GM10847 (cell line): ENCODE results near the gene PASK.

ENCODE experiments used
- POLR2A ChIP-seq: IDR thresholded peaks from 2 replicates; pipeline ENCODE4 v1.6.1; 2011; ENCODE audit not compliant: insufficient read length; ENCODE audit errors: extremely low read depth

The PASK gene

GRCh38 chr2:241066171-241066892 lies 82.9 kb downstream of the PASK start:
- TF ChIP-seq POLR2A: no peak

DNA sequence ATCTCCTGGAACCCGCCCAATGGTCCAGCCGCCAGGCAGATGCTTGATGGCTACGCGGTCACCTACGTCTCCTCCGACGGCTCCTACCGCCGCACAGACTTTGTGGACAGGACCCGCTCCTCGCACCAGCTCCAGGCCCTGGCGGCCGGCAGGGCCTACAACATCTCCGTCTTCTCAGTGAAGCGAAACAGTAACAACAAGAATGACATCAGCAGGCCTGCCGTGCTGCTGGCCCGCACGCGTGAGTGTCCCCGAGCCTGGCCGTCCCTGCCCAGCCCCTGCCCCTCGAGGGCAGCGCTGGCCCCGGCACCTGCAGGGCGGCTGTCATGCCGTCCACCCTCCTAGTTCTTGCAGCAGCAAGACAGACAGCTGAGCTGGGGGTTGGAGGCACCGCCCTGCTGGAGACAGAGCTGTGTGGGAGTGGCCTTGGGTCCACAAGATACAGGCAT lies 83.9 kb downstream of the PASK start:
- no peak for TF ChIP-seq POLR2A

GRCh38 chr2:241064802-241065354 lies 84.4 kb downstream of the PASK start:
- no peak for TF ChIP-seq POLR2A

DNA sequence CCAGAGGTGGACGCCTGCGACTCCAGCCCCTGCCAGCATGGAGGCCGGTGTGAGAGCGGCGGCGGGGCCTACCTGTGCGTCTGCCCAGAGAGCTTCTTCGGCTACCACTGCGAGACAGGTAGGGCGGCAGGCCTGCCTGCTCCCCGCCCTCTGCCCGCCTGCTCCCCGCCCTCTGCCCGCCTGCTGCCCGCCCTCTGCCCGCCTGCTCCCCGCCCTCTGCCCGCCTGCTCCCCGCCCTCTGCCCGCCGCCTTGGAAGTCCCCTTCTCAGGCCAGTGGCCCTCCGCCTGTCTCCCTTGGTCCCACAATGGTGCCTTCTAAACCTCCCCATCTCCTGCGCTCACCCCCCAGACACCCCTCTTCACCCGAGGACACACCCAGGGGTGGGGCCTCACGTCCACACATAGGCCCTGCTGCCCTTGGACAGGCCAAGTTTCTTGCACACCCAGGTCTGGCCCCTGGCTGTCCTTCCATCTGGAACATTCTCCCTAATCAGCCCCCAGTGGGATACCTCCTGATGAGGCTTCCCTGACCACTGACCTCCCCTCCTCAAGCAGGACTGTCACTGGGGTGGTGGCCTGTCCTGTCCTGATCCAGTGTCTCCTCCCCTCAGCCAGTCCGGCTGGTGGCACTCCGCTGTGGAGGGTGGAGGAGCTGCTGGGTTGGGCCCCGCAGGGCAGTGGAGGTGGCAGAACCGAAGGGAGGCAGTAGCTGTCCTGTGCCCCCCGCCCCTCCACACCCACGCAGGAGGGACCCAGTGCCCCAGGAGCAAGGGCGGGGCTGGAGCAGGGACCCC lies 85.1 kb downstream of the PASK start:
- no peak for TF ChIP-seq POLR2A

DNA sequence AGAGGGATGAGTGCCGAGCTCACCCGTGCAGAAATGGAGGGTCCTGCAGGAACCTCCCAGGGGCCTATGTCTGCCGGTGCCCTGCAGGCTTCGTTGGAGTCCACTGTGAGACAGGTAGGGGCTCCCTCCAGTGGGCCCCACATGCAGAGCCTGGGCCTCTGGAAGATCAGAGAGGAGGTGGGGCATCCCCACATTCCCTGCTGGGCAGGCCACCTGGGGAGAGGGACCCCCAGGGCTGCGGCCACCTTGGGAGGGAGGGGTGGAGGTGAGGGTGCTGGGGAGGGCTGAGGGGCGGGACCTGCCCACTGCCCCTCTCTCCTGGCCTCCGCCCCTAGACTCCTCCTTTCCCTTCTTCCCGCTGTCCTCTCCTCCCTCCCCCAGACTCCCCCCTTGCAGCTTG lies 85.7 kb downstream of the PASK start:
- no peak for TF ChIP-seq POLR2A

GRCh38 chr2:241063093-241063551 lies 86.2 kb downstream of the PASK start:
- TF ChIP-seq POLR2A: no peak

GRCh38 chr2:241062389-241063092 lies 86.7 kb downstream of the PASK start:
- TF ChIP-seq POLR2A: no peak

DNA sequence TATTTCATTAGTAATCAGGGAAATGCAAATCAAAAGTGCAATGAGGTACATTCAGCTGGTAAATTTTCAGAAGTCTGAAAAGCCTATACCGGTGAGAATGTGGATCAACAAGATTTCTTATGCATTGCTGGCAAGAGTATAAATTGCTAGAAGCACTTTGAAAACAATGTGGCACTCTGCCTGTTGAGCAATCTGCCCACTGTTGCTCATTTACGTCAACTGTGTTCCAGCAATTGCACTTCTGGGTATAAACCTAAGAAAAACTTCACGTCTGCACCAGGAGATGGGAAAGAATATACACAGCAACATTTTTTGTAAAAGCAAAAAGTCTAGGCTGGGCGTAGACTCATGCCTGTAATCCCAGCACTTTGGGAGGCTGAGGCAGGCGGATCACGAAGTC lies 88.0 kb downstream of the PASK start:
- no peak for TF ChIP-seq POLR2A
